IMR-90 (cell line): ENCODE results near the gene PDE4B. TPM values are rescaled to one million over a fixed set of nuclear protein-coding genes. Genes with fewer than 3 reads are reported as not detected.

Source experiments
- ATAC-seq: fragments of 200-7000 bp; cut with Tn5 transposase; 2 replicates; pipeline ENCODE4 v1.9.1; 2020; ENCODE audit warnings: low read depth, mild to moderate bottlenecking, moderate library complexity
- BruUV-seq: library from RNA; stranded (reverse); fragments of 400-500 nt; replicated peaks from 2 replicates; lab custom pipeline; 2021; lab: Mats Ljungman, UMichigan
- CTCF ChIA-PET: fragments of 300-600 bp; formaldehyde crosslinking; extraction: SDS; loops from one replicate; lab custom pipeline; 2021; ENCODE audit warnings: antibody characterized with exemption; lab: Yijun Ruan, JAX
- POLR2A ChIA-PET: fragments of 300-600 bp; sonication (Branson Sonifier 250); formaldehyde crosslinking; loops from one replicate; lab custom pipeline; 2022; ENCODE audit warnings: antibody characterized with exemption; ENCODE audit not compliant: unreplicated experiment; lab: Charles Lee
- DNase-seq: peaks from one replicate; pipeline ENCODE4 v3.0.0; 2013
- H2AFZ ChIP-seq: replicated peaks from 2 replicates; pipeline ENCODE3; 2013; ENCODE audit warnings: low read length, mild to moderate bottlenecking; ENCODE audit not compliant: poor library complexity
- H2AK5ac ChIP-seq: 2 replicates; pipeline ENCODE4 v1.6.1; 2013; ENCODE audit warnings: low read depth, low read length, inconsistent platforms
- H2AK9ac ChIP-seq: replicated peaks from 2 replicates; pipeline ENCODE3; 2013; ENCODE audit warnings: mild to moderate bottlenecking, low read depth, low read length, moderate library complexity; ENCODE audit not compliant: poor library complexity
- H2BK120ac ChIP-seq: 2 replicates; pipeline ENCODE4 v1.6.1; 2013; ENCODE audit warnings: low read depth, low read length, inconsistent platforms
- H2BK15ac ChIP-seq: 3 replicates; pipeline ENCODE4 v1.6.1; 2013; ENCODE audit warnings: low read depth, low read length, inconsistent platforms
- H2BK20ac ChIP-seq: 2 replicates; pipeline ENCODE4 v1.6.1; 2013; ENCODE audit warnings: low read depth, mild to moderate bottlenecking, inconsistent platforms, low read length, moderate library complexity
- H2BK5ac ChIP-seq: 2 replicates; pipeline ENCODE4 v1.6.1; 2013; ENCODE audit warnings: mild to moderate bottlenecking, low read depth, low read length, inconsistent platforms; ENCODE audit not compliant: poor library complexity, severe bottlenecking
- H3K14ac ChIP-seq: replicated peaks from 2 replicates; pipeline ENCODE4 v1.6.1; 2013; ENCODE audit warnings: low read depth, low read length, inconsistent platforms
- H3K18ac ChIP-seq: 2 replicates; pipeline ENCODE4 v1.6.1; 2013; ENCODE audit warnings: low read depth, low read length, control low read depth
- H3K23ac ChIP-seq: 2 replicates; pipeline ENCODE4 v1.6.1; 2013; ENCODE audit warnings: low read depth, low read length, inconsistent platforms
- H3K27ac ChIP-seq: 2 replicates; pipeline ENCODE4 v1.5.1; 2013; ENCODE audit warnings: mild to moderate bottlenecking, control low read depth, low read length; ENCODE audit not compliant: insufficient read depth
- H3K27me3 ChIP-seq: 2 replicates; pipeline ENCODE4 v1.6.1; 2013; ENCODE audit warnings: low read length; ENCODE audit not compliant: control insufficient read depth, insufficient read depth
- H3K36me3 ChIP-seq: 2 replicates; pipeline ENCODE4 v1.6.1; 2013; ENCODE audit warnings: low read length, mixed read lengths; ENCODE audit not compliant: control insufficient read depth, insufficient read depth
- H3K4ac ChIP-seq: 2 replicates; pipeline ENCODE4 v1.6.1; 2013; ENCODE audit warnings: low read depth, low read length, inconsistent platforms
- H3K4me1 ChIP-seq: 2 replicates; pipeline ENCODE4 v1.6.1; 2013; ENCODE audit warnings: low read length, mixed read lengths; ENCODE audit not compliant: control insufficient read depth, insufficient read depth
- H3K4me2 ChIP-seq: 2 replicates; pipeline ENCODE4 v1.6.1; 2013; ENCODE audit warnings: low read depth, mild to moderate bottlenecking, control low read depth, low read length, moderate library complexity
- H3K4me3 ChIP-seq: 2 replicates; pipeline ENCODE4 v1.5.1; 2013; ENCODE audit warnings: low read depth, mild to moderate bottlenecking, control low read depth, low read length, moderate library complexity; ENCODE audit not compliant: insufficient read depth
- H3K56ac ChIP-seq: 2 replicates; pipeline ENCODE4 v1.6.1; 2013; ENCODE audit warnings: low read length, inconsistent platforms; ENCODE audit not compliant: insufficient read depth; ENCODE audit errors: extremely low read depth
- H3K79me1 ChIP-seq, 2 experiments: 2 replicates each; pipeline ENCODE4 v1.6.1; 2013; ENCODE audit warnings: low read length in 2 of 2, inconsistent platforms in 1 of 2, low read depth in 1 of 2
- H3K9ac ChIP-seq: 2 replicates; pipeline ENCODE4 v1.6.1; 2013; ENCODE audit warnings: low read depth, low read length, control low read depth
- H3K9me1 ChIP-seq: 2 replicates; pipeline ENCODE4 v1.6.1; 2013; ENCODE audit warnings: low read length, inconsistent platforms; ENCODE audit not compliant: insufficient read depth
- H3K9me3 ChIP-seq: 2 replicates; pipeline ENCODE4 v1.6.1; 2013; ENCODE audit warnings: low read length; ENCODE audit not compliant: control insufficient read depth, insufficient read depth
- H4K20me1 ChIP-seq: 2 replicates; pipeline ENCODE4 v1.6.1; 2013; ENCODE audit warnings: low read length, inconsistent platforms; ENCODE audit not compliant: insufficient read depth
- H4K5ac ChIP-seq: 2 replicates; pipeline ENCODE4 v1.6.1; 2013; ENCODE audit warnings: mild to moderate bottlenecking, low read depth, low read length, control low read depth
- H4K8ac ChIP-seq, 2 experiments: 2 replicates each; pipeline ENCODE4 v1.6.1; 2013; ENCODE audit warnings: low read depth in 2 of 2, low read length in 2 of 2, control low read depth in 1 of 2, inconsistent platforms in 1 of 2
- H4K91ac ChIP-seq: 2 replicates; pipeline ENCODE4 v1.6.1; 2013; ENCODE audit warnings: low read depth, low read length, inconsistent platforms; ENCODE audit not compliant: insufficient read depth
- MAZ ChIP-seq: IDR thresholded peaks from 2 replicates; pipeline ENCODE4 v1.6.1; 2012; ENCODE audit warnings: low read depth, mild to moderate bottlenecking, low read length, improper control_type of control experiment, moderate library complexity, borderline replicate concordance
- RCOR1 ChIP-seq: IDR thresholded peaks from 2 replicates; pipeline ENCODE4 v1.6.1; 2012; ENCODE audit warnings: mild to moderate bottlenecking, low read length, improper control_type of control experiment; ENCODE audit not compliant: insufficient replicate concordance
- RFX5 ChIP-seq: IDR thresholded peaks from 2 replicates; pipeline ENCODE4 v1.8.0; 2012; ENCODE audit warnings: low read depth, mild to moderate bottlenecking, low read length, moderate library complexity
- SMC3 ChIP-seq: fragments of 150-350 bp; IDR thresholded peaks from 2 replicates; pipeline ENCODE4 v1.6.1; 2016; ENCODE audit warnings: low read depth, mild to moderate bottlenecking, antibody characterized with exemption, low read length, moderate library complexity
- WGBS, 2 experiments: methylation state at CpG; one replicate each; pipeline versions ENCODE4 v1.1.5 to v1.1.7; 2013; ENCODE audit warnings: missing lambda C conversion rate in 2 of 2; ENCODE audit not compliant: insufficient read length in 1 of 2; ENCODE audit errors: extremely low coverage in 2 of 2; 5-methylcytosine and 5-hydroxymethylcytosine counted together
- dilution Hi-C: fragments of 300-500 bp; cut with HindIII; formaldehyde crosslinking; loops from one replicate; pipeline ENCODE4 v1.14.3; 2018; ENCODE audit warnings: low sequenced_read_pairs; ENCODE audit not compliant: unreplicated experiment
- in situ Hi-C: fragments of 300-500 bp; cut with MboI; formaldehyde crosslinking; loops from 3 replicates; pipeline ENCODE4 v1.14.3; 2019; ENCODE audit warnings: low sequenced_read_pairs, inconsistent platforms, mixed read lengths
- intact Hi-C: fragments of 100-400 bp; cut with micrococcal nuclease; formaldehyde crosslinking; loops from 2 replicates; pipeline ENCODE4 v1.10.0; 2022
- polyA plus RNA-seq, 3 experiments: library from polyadenylated mRNA; depleted of rRNA; stranded (reverse); fragments of >200 nt; gene quantifications; 2 replicates each; pipeline ENCODE4 v1.2.3, GENCODE V29; 2012; ENCODE audit warnings: low replicate concordance in 1 of 3
- total RNA-seq: library from RNA; depleted of rRNA; stranded (reverse); fragments of >200 nt; gene quantifications from 2 replicates; pipeline ENCODE4 v1.2.3, GENCODE V29; 2012
- TF ChIP-seq, protein P1 (sequence below): conservative IDR thresholded peaks from 2 replicates; pipeline ENCODE4 v1.5.1; 2012; ENCODE audit warnings: mild to moderate bottlenecking, low read depth, low read length, improper control_type of control experiment

The PDE4B gene
- total and polyA plus RNA-seq, 2 of the 4 experiments (the other 2 are of a cell fraction): 5.8 to 21.3 TPM

DNA sequence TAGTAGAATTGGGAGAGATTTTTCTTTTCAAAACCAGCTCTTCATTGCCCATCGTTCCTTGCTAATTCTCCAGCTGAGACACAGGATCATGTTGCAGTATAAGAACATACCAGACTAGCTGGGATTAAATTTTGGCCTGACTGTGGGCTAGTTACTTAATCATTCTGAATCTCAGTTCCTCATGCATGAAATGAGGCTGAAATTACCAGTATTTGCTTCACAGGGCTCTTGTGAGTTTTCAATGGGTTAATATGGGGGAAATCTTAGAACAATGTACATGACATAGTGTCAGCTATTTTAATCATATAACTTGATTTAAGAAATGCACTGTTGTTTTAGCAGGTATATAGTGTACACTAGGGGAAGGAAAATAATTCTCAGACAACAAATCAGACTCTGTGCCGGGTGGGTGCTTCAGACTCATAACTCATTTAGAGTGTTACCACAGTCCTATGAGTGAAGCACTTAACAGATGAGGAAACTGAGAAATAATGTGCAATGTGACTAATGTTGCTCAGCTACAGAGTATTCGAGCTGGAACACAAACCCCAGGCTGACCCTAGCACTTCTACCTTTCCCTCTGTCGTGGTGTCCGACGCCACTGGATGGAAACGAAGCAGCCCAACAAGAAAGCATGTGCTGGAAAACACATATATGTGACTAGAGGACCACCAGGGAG is 603.7 kb downstream of the PDE4B start:
- Histone ChIP-seq H3K36me3 (no peaks in the 10 kb centered on the region), H2BK20ac (no peak overlapping the region), H3K79me1 (no peaks in the 10 kb centered on the region), H2AK9ac (no peak overlapping the region), H3K4me2 (no peak overlapping the region), H4K5ac (no peak overlapping the region), H2BK5ac (no peak overlapping the region), H3K27ac (no peak overlapping the region), H3K18ac (no peak overlapping the region), H2BK15ac (no peak overlapping the region), H3K4me1 (peaks cover 5% of the 10 kb centered on the region; the same call in 1 of the 2 replicates), H3K23ac (no peak overlapping the region), H4K20me1 (no peaks in the 10 kb centered on the region), H3K9ac (no peak overlapping the region), H4K91ac (no peak overlapping the region), H2BK120ac (no peak overlapping the region), H3K14ac (no peak overlapping the region), H3K4me3 (no peak overlapping the region), H3K56ac (no peak overlapping the region), H2AK5ac (no peak overlapping the region), H3K9me3 (no peaks in the 10 kb centered on the region), H3K9me1 (no peaks in the 10 kb centered on the region), H3K4ac (no peak overlapping the region), H3K27me3 (no peaks in the 10 kb centered on the region), H4K8ac (no peak overlapping the region), H2AFZ (no peak overlapping the region)
- no TSS peak for BruUV-seq
- WGBS, 2 experiments: 84% methylated on average over 5 of the region's 7 CpGs; no CpG with 5 or more reads in 1 of the 2 experiments
- intact Hi-C loops (no loop called here), dilution Hi-C loops (no loop called here), in situ Hi-C loops (no loop called here)
- CTCF ChIA-PET: interaction anchor here (1.0 to 1.1 kb wide), 4 partner anchors 9 to 50 kb away, joined by 3 to 5 read pairs (median 4); no protein-coding TSS in a partner anchor
- no peak for ATAC-seq
- POLR2A ChIA-PET: no interaction called here
- no peak for DNase-seq
- no peak for TF ChIP-seq RCOR1
- no peak for TF ChIP-seq MAZ
- no peak for TF ChIP-seq SMC3
- TF ChIP-seq, protein P1, sequence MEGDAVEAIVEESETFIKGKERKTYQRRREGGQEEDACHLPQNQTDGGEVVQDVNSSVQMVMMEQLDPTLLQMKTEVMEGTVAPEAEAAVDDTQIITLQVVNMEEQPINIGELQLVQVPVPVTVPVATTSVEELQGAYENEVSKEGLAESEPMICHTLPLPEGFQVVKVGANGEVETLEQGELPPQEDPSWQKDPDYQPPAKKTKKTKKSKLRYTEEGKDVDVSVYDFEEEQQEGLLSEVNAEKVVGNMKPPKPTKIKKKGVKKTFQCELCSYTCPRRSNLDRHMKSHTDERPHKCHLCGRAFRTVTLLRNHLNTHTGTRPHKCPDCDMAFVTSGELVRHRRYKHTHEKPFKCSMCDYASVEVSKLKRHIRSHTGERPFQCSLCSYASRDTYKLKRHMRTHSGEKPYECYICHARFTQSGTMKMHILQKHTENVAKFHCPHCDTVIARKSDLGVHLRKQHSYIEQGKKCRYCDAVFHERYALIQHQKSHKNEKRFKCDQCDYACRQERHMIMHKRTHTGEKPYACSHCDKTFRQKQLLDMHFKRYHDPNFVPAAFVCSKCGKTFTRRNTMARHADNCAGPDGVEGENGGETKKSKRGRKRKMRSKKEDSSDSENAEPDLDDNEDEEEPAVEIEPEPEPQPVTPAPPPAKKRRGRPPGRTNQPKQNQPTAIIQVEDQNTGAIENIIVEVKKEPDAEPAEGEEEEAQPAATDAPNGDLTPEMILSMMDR: no peak
- TF ChIP-seq RFX5: no peak
